GM18498 (cell line): Measurements from ENCODE around the gene KRTAP5-2.
A peak's percentile ranks its signal among the peaks of the same experiment; 100 is the strongest.
"Not testable (repeated sequence)": the region's sequence is repeated elsewhere in the genome, so short reads cannot be mapped to it uniquely, and the experiment has no call there.

Source experiments
- ATAC-seq: cut with Tn5 transposase; IDR thresholded peaks from one replicate; pipeline ENCODE4 v1.9.1; 2021; ENCODE audit warnings: mild to moderate bottlenecking, moderate library complexity; ENCODE audit not compliant: unreplicated experiment

The KRTAP5-2 gene

GRCh38 chr11:1592628-1593027 lies 5.5 kb downstream of the KRTAP5-2 start:
- no peak for ATAC-seq

- ATAC-seq: no peak
Observed at GRCh38 chr11:1589996-1590395, 8.1 kb downstream of the KRTAP5-2 start.

GRCh38 chr11:1589191-1589963 lies 8.7 kb downstream of the KRTAP5-2 start:
- ATAC-seq: not testable (repeated sequence)

- no peak for ATAC-seq
Observed at GRCh38 chr11:1586699-1587098, 11.4 kb downstream of the KRTAP5-2 start.

- ATAC-seq: not testable (repeated sequence)
Observed at GRCh38 chr11:1584661-1585370, 13.3 kb downstream of the KRTAP5-2 start, which contains the start of gene KRTAP5-1. Gene KRTAP5-1, minus strand, starts transcription at chr11:1585283. Its CDS starts 34 bp downstream, at chr11:1585249.

GRCh38 chr11:1582909-1583308 lies 15.2 kb downstream of the KRTAP5-2 start:
- not testable (repeated sequence) for ATAC-seq

- no peak for ATAC-seq
Observed at GRCh38 chr11:1581976-1582375, 16.1 kb downstream of the KRTAP5-2 start.

GRCh38 chr11:1576825-1577224 lies 21.3 kb downstream of the KRTAP5-2 start:
- ATAC-seq: no peak

- ATAC-seq: not testable (repeated sequence)
Observed at GRCh38 chr11:1575756-1576155, 22.3 kb downstream of the KRTAP5-2 start.

GRCh38 chr11:1574933-1575242 lies 23.2 kb downstream of the KRTAP5-2 start:
- no peak for ATAC-seq

GRCh38 chr11:1574238-1574932 lies 23.7 kb downstream of the KRTAP5-2 start:
- no peak for ATAC-seq

GRCh38 chr11:1573903-1574237 lies 24.2 kb downstream of the KRTAP5-2 start:
- ATAC-seq: no peak

- ATAC-seq: no peak
Observed at GRCh38 chr11:1573077-1573902, 24.8 kb downstream of the KRTAP5-2 start.

GRCh38 chr11:1572197-1573076 lies 25.7 kb downstream of the KRTAP5-2 start, which contains the start of gene DUSP8:
Gene DUSP8, minus strand, starts transcription at chr11:1572271. Its CDS starts 6,445 bp downstream, at chr11:1565826.
- peak; percentile 68 for ATAC-seq

- no peak for ATAC-seq
Observed at GRCh38 chr11:1571760-1572196, 26.3 kb downstream of the KRTAP5-2 start.

GRCh38 chr11:1570896-1571759 lies 27.0 kb downstream of the KRTAP5-2 start:
- no peak for ATAC-seq

- ATAC-seq: no peak
Observed at GRCh38 chr11:1570531-1570895, 27.6 kb downstream of the KRTAP5-2 start.

GRCh38 chr11:1570001-1570453 lies 28.1 kb downstream of the KRTAP5-2 start:
- no peak for ATAC-seq

- ATAC-seq: no peak
Observed at GRCh38 chr11:1569251-1569780, 28.8 kb downstream of the KRTAP5-2 start.
